BJ (cell line): Measurements from ENCODE around the gene DNAJC16. TPM values are rescaled to one million over a fixed set of nuclear protein-coding genes. Genes with fewer than 3 reads are reported as not detected.

Experiments
- CTCF ChIA-PET: fragments of 350-600 bp; formaldehyde crosslinking; extraction: SDS; loops from one replicate; lab custom pipeline; 2021; ENCODE audit warnings: antibody characterized with exemption, inconsistent platforms; lab: Yijun Ruan, JAX
- POLR2A ChIA-PET: fragments of 300-600 bp; sonication (Branson Sonifier 250); formaldehyde crosslinking; extraction: SDS; loops from one replicate; lab custom pipeline; 2021; ENCODE audit warnings: antibody characterized with exemption; lab: Charles Lee
- DNase-seq: peaks from one replicate; pipeline ENCODE4 v3.0.0-alpha.2; 2011; ENCODE audit warnings: low read depth
- H3K27me3 ChIP-seq: 2 replicates; pipeline ENCODE4 v1.6.0; 2011; ENCODE audit warnings: low read length; ENCODE audit not compliant: control insufficient read depth, insufficient read depth
- H3K36me3 ChIP-seq: 2 replicates; pipeline ENCODE4 v1.5.1; 2011; ENCODE audit warnings: low read length; ENCODE audit not compliant: control insufficient read depth, insufficient read depth
- H3K4me3 ChIP-seq: 2 replicates; pipeline ENCODE4 v1.5.1; 2011; ENCODE audit warnings: low read depth, mild to moderate bottlenecking, control low read depth, low read length
- CTCF ChIP-seq: IDR thresholded peaks from 2 replicates; pipeline ENCODE4 v1.5.1; 2011; ENCODE audit warnings: low read depth, mild to moderate bottlenecking, control low read depth, inconsistent platforms, low read length, moderate library complexity; ENCODE audit not compliant: insufficient read depth
- polyA plus RNA-seq: library from polyadenylated mRNA; depleted of rRNA; stranded (reverse); fragments of >200 nt; gene quantifications from 2 replicates; pipeline ENCODE4 v1.2.3, GENCODE V29; 2011

DNAJC16 gene
- polyA plus RNA-seq, 1 experiment = 12.3 TPM

- no peak for TF ChIP-seq CTCF
- no peak overlapping the region for H3K4me3 ChIP-seq
- peaks cover 6% of the 10 kb centered on the region for H3K36me3 ChIP-seq
- no peak for DNase-seq
- ChIA-PET POLR2A (no interaction called here), CTCF (no interaction called here)
- H3K27me3 ChIP-seq = no peaks in the 10 kb centered on the region
Observed at GRCh38 chr1:15504436-15504835, 22.2 kb upstream of the DNAJC16 start.

GRCh38 chr1:15506831-15507230 lies 19.8 kb upstream of the DNAJC16 start:
- Histone ChIP-seq H3K36me3 (peaks cover 6% of the 10 kb centered on the region), H3K27me3 (no peaks in the 10 kb centered on the region), H3K4me3 (no peak overlapping the region)
- CTCF ChIA-PET = no interaction called here
- POLR2A ChIA-PET = no interaction called here
- no peak for DNase-seq
- no peak for TF ChIP-seq CTCF

DNA sequence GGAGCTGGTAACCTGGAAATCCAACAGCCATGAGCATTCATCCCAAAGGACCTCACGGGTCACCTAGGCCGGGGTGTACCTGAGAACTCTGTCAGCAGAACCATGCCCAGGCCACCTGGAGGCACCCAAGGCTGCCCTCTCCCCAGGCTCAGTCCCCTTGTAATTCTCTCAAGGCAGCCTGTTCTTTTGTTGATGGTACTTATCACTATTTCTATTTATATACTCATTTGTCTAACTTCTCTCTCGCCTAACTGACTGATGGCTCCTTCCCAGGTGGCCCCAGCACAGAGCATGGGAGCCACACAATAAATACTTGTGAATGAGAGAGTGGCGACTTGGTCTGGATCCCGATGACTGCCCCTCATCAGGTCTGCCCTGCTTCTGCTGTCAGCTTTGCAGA lies 19.4 kb upstream of the DNAJC16 start:
- peaks cover 6% of the 10 kb centered on the region for H3K36me3 ChIP-seq
- H3K27me3 ChIP-seq = no peaks in the 10 kb centered on the region
- TF ChIP-seq CTCF = no peak
- no peak overlapping the region for H3K4me3 ChIP-seq
- POLR2A ChIA-PET = no interaction called here
- CTCF ChIA-PET = no interaction called here
- no peak for DNase-seq

DNA sequence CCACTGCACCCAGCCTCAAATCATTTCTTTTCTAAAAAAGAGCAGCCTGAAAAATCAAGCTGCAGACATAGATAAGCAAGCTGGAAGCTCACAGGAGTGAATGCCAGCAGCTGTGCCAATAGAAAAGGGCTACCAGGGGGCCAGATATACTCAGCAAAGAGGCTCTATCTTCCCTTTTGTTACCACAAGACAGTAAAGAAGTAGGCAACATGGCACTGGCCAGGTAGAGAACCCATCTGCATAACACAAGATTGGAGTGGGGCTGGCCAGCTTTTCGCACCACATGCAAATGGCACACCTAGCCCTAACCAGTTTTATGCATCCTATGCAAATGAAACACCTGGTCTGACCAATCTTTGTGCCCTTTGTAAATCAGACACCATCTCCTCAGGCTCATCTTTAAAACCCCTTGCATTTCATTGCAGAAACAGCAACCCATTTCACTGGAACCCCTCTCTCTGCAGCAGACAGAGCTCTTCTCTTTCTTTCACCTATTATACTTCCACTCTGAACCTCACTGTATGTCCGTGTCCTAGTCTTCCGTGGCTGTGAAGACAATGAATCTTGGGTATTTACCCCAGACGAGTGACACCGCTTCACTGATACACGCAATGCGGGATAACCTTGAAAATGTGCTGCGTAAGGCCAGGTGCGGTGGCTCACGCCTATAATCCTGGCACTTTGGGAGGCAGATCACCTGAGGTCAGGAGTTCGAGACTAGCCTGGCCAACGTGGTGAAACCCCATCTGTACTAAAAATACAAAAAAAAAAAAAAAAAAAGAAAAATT lies 17.8 kb upstream of the DNAJC16 start:
- no peak for TF ChIP-seq CTCF
- Histone ChIP-seq H3K4me3 (no peak overlapping the region), H3K27me3 (no peaks in the 10 kb centered on the region), H3K36me3 (peaks cover 5% of the 10 kb centered on the region)
- ChIA-PET POLR2A (no interaction called here), CTCF (no interaction called here)
- no peak for DNase-seq

GRCh38 chr1:15509586-15509985 lies 17.1 kb upstream of the DNAJC16 start:
- no peak for TF ChIP-seq CTCF
- H3K27me3 ChIP-seq = no peaks in the 10 kb centered on the region
- POLR2A ChIA-PET = no interaction called here
- no peak for DNase-seq
- CTCF ChIA-PET = no interaction called here
- no peak overlapping the region for H3K4me3 ChIP-seq
- H3K36me3 ChIP-seq = peaks cover 2% of the 10 kb centered on the region
